TTC549 (cell line): ENCODE measurements around the gene CFAP20DC.
"Not testable (repeated sequence)": the region's sequence is repeated elsewhere in the genome, so short reads cannot be mapped to it uniquely, and the experiment has no call there.

Experiments used
- FAIRE-seq: peaks from 2 replicates; lab custom pipeline; 2012; peaks lifted over from hg19 to GRCh38; lab: Jason Lieb, UNC

CFAP20DC gene

GRCh38 chr3:58731673-58732072, 318.2 kb downstream of the CFAP20DC start:
- no peak for FAIRE-seq

GRCh38 chr3:58728723-58729122, 321.1 kb downstream of the CFAP20DC start:
- FAIRE-seq, result no peak

GRCh38 chr3:58725326-58725853, 324.4 kb downstream of the CFAP20DC start:
- no peak for FAIRE-seq

- FAIRE-seq, result no peak
These were observed 325.5 kb downstream of the CFAP20DC start for GRCh38 chr3:58724336-58724735.

GRCh38 chr3:58723173-58723572, 326.7 kb downstream of the CFAP20DC start:
- no peak for FAIRE-seq

- no peak for FAIRE-seq
These were observed 327.3 kb downstream of the CFAP20DC start for GRCh38 chr3:58722561-58722960.

- no peak for FAIRE-seq
These were observed 329.3 kb downstream of the CFAP20DC start for GRCh38 chr3:58720526-58720925.

GRCh38 chr3:58719684-58720083, 330.1 kb downstream of the CFAP20DC start:
- no peak for FAIRE-seq

GRCh38 chr3:58713715-58714401, 336.0 kb downstream of the CFAP20DC start:
- no peak for FAIRE-seq

- FAIRE-seq, result no peak
These were observed 338.0 kb downstream of the CFAP20DC start for GRCh38 chr3:58711871-58712270.

GRCh38 chr3:58708983-58709382, 340.8 kb downstream of the CFAP20DC start:
- FAIRE-seq, result not testable (repeated sequence)

- FAIRE-seq, result no peak
These were observed 341.6 kb downstream of the CFAP20DC start for GRCh38 chr3:58708116-58708791.

- FAIRE-seq, result no peak
These were observed 342.4 kb downstream of the CFAP20DC start for GRCh38 chr3:58707390-58707930.

- FAIRE-seq, result no peak
These were observed 343.2 kb downstream of the CFAP20DC start for GRCh38 chr3:58706395-58707167.

- FAIRE-seq, result no peak
These were observed 345.1 kb downstream of the CFAP20DC start for GRCh38 chr3:58704745-58705144.

- FAIRE-seq, result not testable (repeated sequence)
These were observed 345.5 kb downstream of the CFAP20DC start for GRCh38 chr3:58704304-58704703.

GRCh38 chr3:58698246-58698645, 351.6 kb downstream of the CFAP20DC start:
- no peak for FAIRE-seq

- FAIRE-seq, result no peak
These were observed 352.3 kb downstream of the CFAP20DC start for GRCh38 chr3:58697561-58697960.

GRCh38 chr3:58696813-58697212, 353.0 kb downstream of the CFAP20DC start:
- FAIRE-seq, result not testable (repeated sequence)

GRCh38 chr3:58696093-58696492, 353.7 kb downstream of the CFAP20DC start:
- FAIRE-seq, result no peak

- FAIRE-seq, result not testable (repeated sequence)
These were observed 354.5 kb downstream of the CFAP20DC start for GRCh38 chr3:58695284-58695683.
